SIG-M5 treated with dmso at 0.1 percent for 504 hours (cell line): Measurements from ENCODE around the gene TXNDC16.

ENCODE experiments used
- DNase-seq: peaks from one replicate; lab custom pipeline; 2025; ENCODE audit not compliant: unreplicated experiment; lab: John Stamatoyannopoulos, UW

The TXNDC16 gene

GRCh38 chr14:52395728-52396127 lies 156.6 kb downstream of the TXNDC16 start:
- peak; percentile 64 for DNase-seq

GRCh38 chr14:52391881-52392615 lies 160.3 kb downstream of the TXNDC16 start:
- no peak for DNase-seq
